Thoracic aorta (tissue), 2 donors: ENCODE data around the gene DNM3. TPM values are rescaled to one million over a fixed set of nuclear protein-coding genes. Genes with fewer than 3 reads are reported as not detected.

Experiments used
- ATAC-seq: fragments of 150-250 bp; one replicate; pipeline ENCODE4 v1.8.0; 2017; ENCODE audit warnings: low read depth; ENCODE audit not compliant: insufficient number of reproducible peaks, low FRiP score
- DNase-seq: peaks from one replicate; pipeline ENCODE4 v3.0.0-alpha.2; 2020; ENCODE audit warnings: low spot score
- H3K27ac ChIP-seq, 2 donors: fragments of 200-600 bp; sonication (generic); 1 replicate in 1 of 2; 2 replicates in 1 of 2; pipeline ENCODE4 v1.5.1; 2016; ENCODE audit warnings: mild to moderate bottlenecking in 2 of 2, moderate library complexity in 2 of 2
- H3K27me3 ChIP-seq: fragments of 200-600 bp; sonication (generic); replicated peaks from 2 replicates; pipeline ENCODE4 v1.6.0; 2016; ENCODE audit warnings: mild to moderate bottlenecking; ENCODE audit not compliant: insufficient read depth
- H3K36me3 ChIP-seq: fragments of 200-600 bp; sonication (generic); one replicate; pipeline ENCODE4 v1.5.1; 2016
- H3K4me1 ChIP-seq, 2 donors: fragments of 200-600 bp; sonication (generic); 1 replicate in 1 of 2; 2 replicates in 1 of 2; pipeline versions ENCODE4 v1.5.1 to v1.6.0; 2016; ENCODE audit warnings: low read depth in 2 of 2, mild to moderate bottlenecking in 1 of 2; ENCODE audit not compliant: control insufficient read depth in 1 of 2
- H3K4me3 ChIP-seq: fragments of 200-600 bp; sonication (generic); 2 replicates; pipeline ENCODE4 v1.5.1; 2016; ENCODE audit warnings: mild to moderate bottlenecking
- H3K9me3 ChIP-seq: fragments of 200-600 bp; sonication (generic); 2 replicates; pipeline ENCODE4 v1.5.1; 2016
- total RNA-seq, 2 donors: library from RNA; depleted of rRNA; stranded (reverse); fragments of >200 nt; gene quantifications; one replicate each; pipeline versions ENCODE4 v1.1.0 to v1.2.3, GENCODE V29; 2016
- TF ChIP-seq, protein P1 (sequence below): fragments of 200-600 bp; sonication (generic); IDR thresholded peaks from one replicate; pipeline ENCODE4 v1.5.1; 2019; ENCODE audit warnings: antibody characterized with exemption

The DNM3 gene
- total RNA-seq, 2 donors from 2014 or later, result 5.8 to 7.5 TPM

DNA sequence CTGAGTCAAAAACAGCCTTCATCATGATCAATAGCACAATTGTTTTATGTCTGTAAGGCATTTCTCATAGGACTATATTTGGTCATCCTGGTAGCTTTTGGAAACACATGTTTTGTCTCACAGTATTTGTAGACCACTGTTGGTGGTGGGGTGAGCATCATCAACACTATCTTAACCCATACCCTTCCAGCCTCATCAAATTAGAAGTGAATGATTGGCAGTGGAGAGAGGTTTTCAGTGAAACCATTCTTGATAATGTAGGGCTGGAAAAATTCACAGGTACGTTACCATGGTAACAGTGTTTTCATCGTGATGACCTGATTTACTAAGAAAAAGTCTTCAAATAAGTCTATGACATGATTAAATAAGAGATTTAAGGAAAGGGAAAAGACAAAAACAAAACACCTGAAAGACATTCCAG, 533.9 kb downstream of the DNM3 start:
- TF ChIP-seq, protein P1, sequence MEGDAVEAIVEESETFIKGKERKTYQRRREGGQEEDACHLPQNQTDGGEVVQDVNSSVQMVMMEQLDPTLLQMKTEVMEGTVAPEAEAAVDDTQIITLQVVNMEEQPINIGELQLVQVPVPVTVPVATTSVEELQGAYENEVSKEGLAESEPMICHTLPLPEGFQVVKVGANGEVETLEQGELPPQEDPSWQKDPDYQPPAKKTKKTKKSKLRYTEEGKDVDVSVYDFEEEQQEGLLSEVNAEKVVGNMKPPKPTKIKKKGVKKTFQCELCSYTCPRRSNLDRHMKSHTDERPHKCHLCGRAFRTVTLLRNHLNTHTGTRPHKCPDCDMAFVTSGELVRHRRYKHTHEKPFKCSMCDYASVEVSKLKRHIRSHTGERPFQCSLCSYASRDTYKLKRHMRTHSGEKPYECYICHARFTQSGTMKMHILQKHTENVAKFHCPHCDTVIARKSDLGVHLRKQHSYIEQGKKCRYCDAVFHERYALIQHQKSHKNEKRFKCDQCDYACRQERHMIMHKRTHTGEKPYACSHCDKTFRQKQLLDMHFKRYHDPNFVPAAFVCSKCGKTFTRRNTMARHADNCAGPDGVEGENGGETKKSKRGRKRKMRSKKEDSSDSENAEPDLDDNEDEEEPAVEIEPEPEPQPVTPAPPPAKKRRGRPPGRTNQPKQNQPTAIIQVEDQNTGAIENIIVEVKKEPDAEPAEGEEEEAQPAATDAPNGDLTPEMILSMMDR, result no peak
- ATAC-seq, result no peak
- Histone ChIP-seq H3K4me3 (no peak overlapping the region), H3K9me3 (no peaks in the 10 kb centered on the region), H3K27me3 (no peaks in the 10 kb centered on the region), H3K27ac (no peak overlapping the region), H3K4me1 (peaks cover 0 to 1% of the 10 kb centered on the region in 2 donors), H3K36me3 (no peaks in the 10 kb centered on the region)
- no peak for DNase-seq

DNA sequence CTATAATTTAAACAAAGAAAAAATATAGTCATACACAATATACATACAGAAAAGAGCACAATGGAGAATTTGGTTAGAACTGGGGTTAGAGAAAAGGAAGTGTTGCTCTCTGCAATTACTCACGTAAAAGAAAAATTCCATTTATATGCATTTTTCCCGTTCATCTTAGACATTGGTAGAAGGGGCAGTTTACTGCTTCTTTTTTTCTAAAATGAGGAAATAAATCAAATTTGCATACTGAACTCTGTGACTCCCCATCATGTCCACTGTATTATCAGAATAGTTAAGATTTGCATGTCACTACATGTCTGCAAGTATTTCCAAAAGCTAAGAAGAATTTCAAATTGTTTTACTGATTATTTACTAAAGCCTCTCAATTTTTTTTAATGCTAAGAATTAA, 535.1 kb downstream of the DNM3 start:
- H3K27ac ChIP-seq, result no peak overlapping the region
- H3K27me3 ChIP-seq, result no peaks in the 10 kb centered on the region
- no peaks in the 10 kb centered on the region for H3K9me3 ChIP-seq
- DNase-seq (no peak), ATAC-seq (no peak)
- peaks cover 3 to 10% of the 10 kb centered on the region in 2 donors for H3K4me1 ChIP-seq
- H3K36me3 ChIP-seq, result no peaks in the 10 kb centered on the region
- TF ChIP-seq, protein P1, result no peak
- no peak overlapping the region for H3K4me3 ChIP-seq

DNA sequence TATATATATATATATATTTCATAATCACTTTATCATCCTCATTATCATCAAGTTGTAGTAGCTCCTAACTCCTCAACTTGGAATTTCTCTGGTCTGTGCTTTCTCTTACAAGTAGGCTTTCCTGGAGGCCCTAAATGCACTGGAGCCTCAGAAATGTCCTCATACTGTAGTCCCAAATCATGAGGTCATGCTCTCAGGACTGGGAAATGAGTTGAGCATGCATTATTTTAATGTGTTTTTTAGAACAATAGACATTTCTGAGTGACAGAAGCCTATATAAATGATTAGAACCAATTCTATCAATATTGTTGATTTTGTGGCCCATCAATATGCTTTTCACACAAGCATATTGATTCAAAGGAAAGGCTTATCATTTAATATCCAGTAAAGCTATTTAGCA, 536.3 kb downstream of the DNM3 start:
- no peak overlapping the region for H3K27ac ChIP-seq
- no peak overlapping the region for H3K4me3 ChIP-seq
- no peaks in the 10 kb centered on the region for H3K9me3 ChIP-seq
- TF ChIP-seq, protein P1, result no peak
- ATAC-seq, result no peak
- no peaks in the 10 kb centered on the region for H3K36me3 ChIP-seq
- H3K4me1 ChIP-seq, result peaks cover 3 to 20% of the 10 kb centered on the region in 2 donors
- H3K27me3 ChIP-seq, result no peaks in the 10 kb centered on the region
- DNase-seq, result no peak

DNA sequence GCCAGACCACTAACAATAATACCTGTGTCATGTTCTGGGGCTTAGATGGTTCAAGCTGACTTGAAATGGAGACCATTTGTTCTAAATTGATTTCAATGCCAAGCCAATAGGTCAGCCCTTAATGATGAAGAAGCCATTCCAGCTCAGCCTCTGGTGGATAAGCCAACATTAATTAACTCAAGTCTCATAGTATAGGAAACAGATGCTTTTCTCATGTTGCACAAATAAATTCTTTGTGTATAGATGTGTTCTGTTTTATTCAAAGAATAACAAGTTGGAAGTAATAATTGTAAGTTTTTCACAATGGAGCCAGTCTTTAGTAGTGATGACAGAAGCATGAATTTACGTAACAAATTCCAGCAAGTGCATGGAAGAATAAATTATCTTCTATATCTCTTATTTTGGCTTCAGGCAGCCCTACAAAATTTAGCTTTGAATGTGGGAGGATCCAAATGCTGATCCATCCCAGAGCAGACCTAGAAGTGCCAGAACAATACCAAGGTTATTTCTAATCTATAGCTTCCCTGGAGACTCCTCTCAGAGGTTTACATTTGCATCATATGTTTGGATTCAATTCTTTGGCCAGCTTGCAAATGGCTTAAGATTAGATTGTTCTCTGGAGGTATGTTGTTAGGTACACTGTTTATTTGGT, 536.9 kb downstream of the DNM3 start:
- TF ChIP-seq, protein P1, result no peak
- Histone ChIP-seq H3K9me3 (no peaks in the 10 kb centered on the region), H3K4me3 (no peak overlapping the region), H3K4me1 (peaks cover 3 to 26% of the 10 kb centered on the region in 2 donors), H3K36me3 (no peaks in the 10 kb centered on the region), H3K27me3 (no peaks in the 10 kb centered on the region), H3K27ac (no peak overlapping the region)
- no peak for ATAC-seq
- no peak for DNase-seq

GRCh38 chr1:172380441-172381244, 539.3 kb downstream of the DNM3 start:
- ATAC-seq, result no peak
- H3K4me3 ChIP-seq, result no peak overlapping the region
- TF ChIP-seq, protein P1, result no peak

More at GRCh38 chr1:172380441-172381244, 539.3 kb downstream of the DNM3 start:
- Histone ChIP-seq H3K9me3 (no peaks in the 10 kb centered on the region), H3K27me3 (no peaks in the 10 kb centered on the region), H3K36me3 (no peaks in the 10 kb centered on the region), H3K4me1 (peaks cover 9 to 32% of the 10 kb centered on the region in 2 donors), H3K27ac (no peak overlapping the region)
- DNase-seq, result no peak
